GM12878 (cell line): ENCODE results near the gene ITGB2. TPM values are rescaled to one million over a fixed set of nuclear protein-coding genes. Genes with fewer than 3 reads are reported as not detected.

Experiments used
- ATAC-seq: fragments of 200-7000 bp; cut with Tn5 transposase; 3 replicates; pipeline ENCODE4 v1.9.1; 2020; ENCODE audit warnings: mild to moderate bottlenecking, moderate library complexity
- BruUV-seq: library from RNA; stranded (reverse); fragments of 400-500 nt; replicated peaks from 2 replicates; lab custom pipeline; 2021; lab: Mats Ljungman, UMichigan
- CTCF ChIA-PET: fragments of 300-600 bp; sonication (Branson Sonifier 250); formaldehyde crosslinking; extraction: SDS; loops from one replicate; lab custom pipeline; 2021; ENCODE audit warnings: inconsistent platforms; lab: Yijun Ruan, JAX
- POLR2A ChIA-PET: fragments of 350-600 bp; formaldehyde crosslinking; extraction: SDS; loops from one replicate; lab custom pipeline; 2021; ENCODE audit warnings: inconsistent platforms; lab: Charles Lee
- RAD21 ChIA-PET: fragments of 300-600 bp; sonication (Branson Sonifier 250); formaldehyde crosslinking; loops from one replicate; lab custom pipeline; 2023; ENCODE audit warnings: antibody characterized with exemption; ENCODE audit not compliant: unreplicated experiment; lab: Charles Lee
- SMC1A ChIA-PET: fragments of 300-600 bp; sonication (Branson Sonifier 250); formaldehyde crosslinking; loops from one replicate; lab custom pipeline; 2023; ENCODE audit not compliant: unreplicated experiment, uncharacterized antibody; lab: Charles Lee
- DNase-seq: peaks from one replicate; pipeline ENCODE4 v3.0.0-alpha.2; 2011; ENCODE audit warnings: low read depth, low spot score
- FAIRE-seq: peaks from 3 replicates; lab custom pipeline; 2011; peaks lifted over from hg19 to GRCh38; lab: Jason Lieb, UNC
- H2AFZ ChIP-seq: 2 replicates; pipeline ENCODE4 v1.6.0; 2011; ENCODE audit warnings: low read depth, low read length, control low read depth; ENCODE audit not compliant: control insufficient read depth
- H3K27ac ChIP-seq: 2 replicates; pipeline ENCODE4 v1.5.1; 2011; ENCODE audit warnings: control low read depth; ENCODE audit not compliant: control insufficient read depth, insufficient read depth
- H3K27me3 ChIP-seq, 2 experiments: replicated peaks in 1 of 2; 2 replicates each; pipeline versions ENCODE4 v1.6.0 to v1.6.1; 2011; ENCODE audit warnings: low read length in 1 of 2; ENCODE audit not compliant: control insufficient read depth in 2 of 2, insufficient read depth in 2 of 2
- H3K36me3 ChIP-seq, 2 experiments: 2 replicates each; pipeline ENCODE4 v1.5.1; 2011; ENCODE audit warnings: low read length in 1 of 2; ENCODE audit not compliant: control insufficient read depth in 2 of 2, insufficient read depth in 2 of 2
- H3K4me1 ChIP-seq: 2 replicates; pipeline ENCODE4 v1.6.1; 2011; ENCODE audit warnings: mild to moderate bottlenecking, low read length, moderate library complexity, mixed read lengths; ENCODE audit not compliant: control insufficient read depth, insufficient read depth
- H3K4me2 ChIP-seq: 2 replicates; pipeline ENCODE4 v1.6.0; 2011; ENCODE audit warnings: control low read depth; ENCODE audit not compliant: control insufficient read depth, insufficient read depth
- H3K4me3 ChIP-seq: fragments of 200-600 bp; sonication (generic); 2 replicates; pipeline ENCODE4 v1.5.1; 2016
- H3K79me2 ChIP-seq: 2 replicates; pipeline ENCODE4 v1.6.0; 2011; ENCODE audit warnings: low read length; ENCODE audit not compliant: control insufficient read depth, insufficient read depth
- H3K9ac ChIP-seq: 2 replicates; pipeline ENCODE4 v1.8.0; 2011; ENCODE audit warnings: low read length, control low read depth, mixed read lengths; ENCODE audit not compliant: control insufficient read depth, insufficient read depth
- H3K9me3 ChIP-seq: replicated peaks from 3 replicates; pipeline ENCODE4 v1.5.1; 2011; ENCODE audit warnings: mild to moderate bottlenecking, low read length; ENCODE audit not compliant: control insufficient read depth, insufficient read depth
- H4K20me1 ChIP-seq: 2 replicates; pipeline ENCODE4 v1.6.0; 2011; ENCODE audit not compliant: control insufficient read depth, insufficient read depth
- CEBPZ ChIP-seq: fragments of 150-350 bp; IDR thresholded peaks from 2 replicates; pipeline ENCODE4 v1.6.1; 2016; ENCODE audit warnings: low read depth, low read length
- E2F4 ChIP-seq: IDR thresholded peaks from 2 replicates; pipeline ENCODE4 v1.6.1; 2012; ENCODE audit warnings: low read depth, low read length, improper control_type of control experiment
- IRF3 ChIP-seq: fragments of 450-650 bp; IDR thresholded peaks from 2 replicates; pipeline ENCODE4 v1.6.1; 2014; ENCODE audit warnings: mild to moderate bottlenecking
- MTA2 ChIP-seq: fragments of 450-650 bp; IDR thresholded peaks from 2 replicates; pipeline ENCODE4 v1.6.1; 2016; ENCODE audit warnings: low read depth, mild to moderate bottlenecking, moderate library complexity
- MYB ChIP-seq: fragments of 150-350 bp; IDR thresholded peaks from 2 replicates; pipeline ENCODE4 v1.6.1; 2014; ENCODE audit warnings: mild to moderate bottlenecking, low read depth, low read length, borderline replicate concordance
- MYC ChIP-seq: IDR thresholded peaks from 2 replicates; pipeline ENCODE4 v1.6.1; 2011; ENCODE audit warnings: mild to moderate bottlenecking, low read length, moderate library complexity, inconsistent platforms; ENCODE audit not compliant: insufficient read depth, insufficient replicate concordance, insufficient read length, severe bottlenecking
- NKRF ChIP-seq: fragments of 450-650 bp; conservative IDR thresholded peaks from 2 replicates; pipeline ENCODE4 v1.6.1; 2017; ENCODE audit warnings: mild to moderate bottlenecking, moderate library complexity
- NR2C2 ChIP-seq: IDR thresholded peaks from 2 replicates; pipeline ENCODE4 v1.6.1; 2011; ENCODE audit warnings: borderline replicate concordance, low read depth; ENCODE audit not compliant: control insufficient read depth, insufficient read length
- RFX5 ChIP-seq: IDR thresholded peaks from 2 replicates; pipeline ENCODE4 v1.6.1; 2011; ENCODE audit warnings: low read depth, low read length, improper control_type of control experiment
- SMARCA5 ChIP-seq: fragments of 450-650 bp; IDR thresholded peaks from 2 replicates; pipeline ENCODE4 v1.6.1; 2017; ENCODE audit warnings: mild to moderate bottlenecking
- SMC3 ChIP-seq: IDR thresholded peaks from 2 replicates; pipeline ENCODE4 v1.6.1; 2011; ENCODE audit warnings: low read length, improper control_type of control experiment, borderline replicate concordance
- SREBF1 ChIP-seq: IDR thresholded peaks from 2 replicates; pipeline ENCODE4 v1.6.1; 2012; ENCODE audit warnings: mild to moderate bottlenecking, low read length
- SRF ChIP-seq, 2 experiments: IDR thresholded peaks; 2 replicates each; pipeline ENCODE4 v1.6.1; 2011; ENCODE audit warnings: low read depth in 2 of 2, low read length in 2 of 2, mild to moderate bottlenecking in 1 of 2, moderate library complexity in 1 of 2
- SUZ12 ChIP-seq: fragments of 200-600 bp; sonication (generic); IDR thresholded peaks from one replicate; pipeline ENCODE4 v1.6.1; 2018; ENCODE audit warnings: antibody characterized with exemption, mild to moderate bottlenecking; ENCODE audit not compliant: unreplicated experiment
- TCF7 ChIP-seq: IDR thresholded peaks from 2 replicates; pipeline ENCODE4 v1.6.1; 2014; ENCODE audit warnings: antibody characterized with exemption, borderline replicate concordance
- YBX1 ChIP-seq: fragments of 450-650 bp; IDR thresholded peaks from 2 replicates; pipeline ENCODE4 v1.6.1; 2016; ENCODE audit warnings: antibody characterized with exemption
- WGBS: methylation state at CpG from one replicate; pipeline ENCODE4 v1.1.6; 2016; ENCODE audit warnings: low lambda C conversion rate; ENCODE audit not compliant: insufficient replicate concordance, insufficient coverage; ENCODE audit errors: missing lambda C conversion rate; 5-methylcytosine and 5-hydroxymethylcytosine counted together
- in situ Hi-C: fragments of 300-500 bp; cut with MboI; formaldehyde crosslinking; loops from 9 replicates; pipeline ENCODE4 v1.14.3; 2018; ENCODE audit warnings: mixed read lengths
- intact Hi-C: fragments of 100-400 bp; cut with micrococcal nuclease; formaldehyde crosslinking; loops from one replicate; pipeline ENCODE4 v1.14.2; 2022; ENCODE audit not compliant: unreplicated experiment
- polyA plus RNA-seq, 11 experiments: library from polyadenylated mRNA; depleted of rRNA in 4 of 11; unstranded in 6 of 11; stranded (reverse) in 5 of 11; fragments of >200 nt; fragmentation: Nextera tagmentation in 4 of 11; fragmentation: Illumina TruSeq in 1 of 11; extraction: Ambion mirVana in 4 of 11; extraction: Trizol in 1 of 11; gene quantifications; 1 replicate in 1 of 11; 2 replicates in 10 of 11; pipeline versions ENCODE4 v1.2.1 to v1.2.3, GENCODE V29; 2011 to 2016; ENCODE audit warnings: inconsistent platforms in 2 of 11, missing spikeins in 2 of 11, low read depth in 1 of 11
- total RNA-seq, 4 experiments: library from RNA; depleted of rRNA in 3 of 4; stranded (reverse); fragments of >200 nt in 3 of 4; fragmentation: Illumina TruSeq in 1 of 4; extraction: Trizol in 1 of 4; gene quantifications; 2 replicates each; pipeline versions ENCODE4 v1.2.1 to v1.2.3, GENCODE V29; 2013 to 2021

The ITGB2 gene
- total and polyA plus RNA-seq, 10 of the 15 experiments (the other 5 are each of a cell fraction or from before 2014, with no cell fraction given), result 8.0 to 172 (median 58.9) TPM

DNA sequence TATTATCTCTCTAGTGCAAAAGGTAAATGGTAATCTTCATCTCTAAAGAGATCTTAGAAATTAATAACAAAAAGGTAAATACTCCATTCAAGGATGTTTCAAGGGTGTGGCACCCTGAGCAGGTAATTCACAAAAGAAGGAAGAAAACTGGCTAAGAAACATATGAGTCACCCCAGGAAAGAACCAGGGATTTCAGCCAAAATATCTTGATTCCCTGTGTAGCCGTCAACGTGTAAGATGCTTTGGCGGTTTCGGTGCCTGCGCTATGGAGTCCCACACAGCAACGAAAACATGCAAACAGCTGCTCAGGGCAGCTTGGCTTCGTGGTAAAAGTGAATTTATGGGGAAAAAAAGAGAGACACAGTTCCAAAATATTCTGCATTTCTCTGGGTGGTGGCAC lies 3.7 kb downstream of the ITGB2 start:
- Histone ChIP-seq H3K9ac (no peak overlapping the region), H3K4me1 (peaks cover 29% of the 10 kb centered on the region), H3K36me3 (peaks cover 0 to 7% of the 10 kb centered on the region in 2 experiments; a peak in 3 of 4 replicates), H3K4me3 (no peak overlapping the region), H2AFZ (no peak overlapping the region), H3K27ac (no peak overlapping the region), H4K20me1 (no peaks in the 10 kb centered on the region), H3K79me2 (peaks cover 41% of the 10 kb centered on the region), H3K27me3 (no peaks in the 10 kb centered on the region), H3K4me2 (no peak overlapping the region; the same call in 1 of the 2 replicates), H3K9me3 (no peaks in the 10 kb centered on the region)
- FAIRE-seq (no peak), ATAC-seq (no peak), DNase-seq (no peak)
- intact Hi-C loops (no loop called here), in situ Hi-C loops (no loop called here)
- POLR2A ChIA-PET, result interaction anchor here (0.6 to 2.0 kb wide), 4 partner anchors 10 to 35 kb away, joined by 4 to 26 read pairs (median 6); no protein-coding TSS in a partner anchor
- SMC1A ChIA-PET, result interaction anchor here (0.8 to 4.1 kb wide), 7 partner anchors 8 to 45 kb away, joined by 3 to 15 read pairs (median 3); no protein-coding TSS in a partner anchor
- CTCF ChIA-PET, result interaction anchor here (0.9 to 1.3 kb wide), 5 partner anchors 15 to 116 kb away, joined by 3 to 4 read pairs (median 3); no protein-coding TSS in a partner anchor
- BruUV-seq, result no TSS peak
- 85% methylated on average over 7 of the region's 7 CpGs for WGBS
- RAD21 ChIA-PET, result interaction anchor here (0.9 to 1.9 kb wide), 4 partner anchors 9 to 22 kb away, joined by 3 to 13 read pairs (median 6); partner anchors contain the start of gene SLX9
- TF ChIP-seq YBX1 (no peak), SMARCA5 (no peak), MTA2 (no peak), IRF3 (no peak), TCF7 (no peak), SUZ12 (no peak), E2F4 (no peak), CEBPZ (no peak), NKRF (no peak), SREBF1 (no peak), MYB (no peak), SRF (IDR thresholded peaks at IDR 0.05; ENCODE audit: low read depth in 2 of 2, low read length in 2 of 2) (no peak), MYC (no peak), NR2C2 (no peak), SMC3 (no peak), RFX5 (no peak)
